Measurements from ENCODE around the gene TNRC6B. TPM values are rescaled to one million over a fixed set of nuclear protein-coding genes. Genes with fewer than 3 reads are reported as not detected.
A peak's percentile ranks its signal among the peaks of the same experiment; 100 is the strongest.

TNRC6B gene
- total and polyA plus RNA-seq, 2 experiments from 2014 or later: 46.9 to 87.8 TPM

DNA sequence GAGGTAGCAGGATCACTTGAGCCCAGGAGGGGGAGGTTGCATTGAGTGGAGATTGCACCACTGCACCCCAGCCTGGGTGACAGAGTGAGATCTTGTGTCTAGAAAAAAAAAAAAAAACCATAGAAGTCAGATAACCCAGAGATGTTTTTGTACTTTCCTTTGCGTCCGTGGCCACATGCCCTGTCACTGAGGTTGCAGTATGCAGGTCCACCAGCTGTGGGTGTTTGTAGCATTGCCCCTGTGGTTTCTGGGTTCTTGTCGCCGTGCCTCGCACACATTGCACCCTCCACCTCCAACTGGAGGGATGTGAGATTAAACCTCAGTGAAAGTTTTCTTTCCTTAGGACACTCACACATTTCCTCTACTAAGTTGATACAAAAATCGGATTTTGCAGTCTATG, 70.3 kb downstream of the TNRC6B start (continued):
- TF ChIP-seq, protein P1, sequence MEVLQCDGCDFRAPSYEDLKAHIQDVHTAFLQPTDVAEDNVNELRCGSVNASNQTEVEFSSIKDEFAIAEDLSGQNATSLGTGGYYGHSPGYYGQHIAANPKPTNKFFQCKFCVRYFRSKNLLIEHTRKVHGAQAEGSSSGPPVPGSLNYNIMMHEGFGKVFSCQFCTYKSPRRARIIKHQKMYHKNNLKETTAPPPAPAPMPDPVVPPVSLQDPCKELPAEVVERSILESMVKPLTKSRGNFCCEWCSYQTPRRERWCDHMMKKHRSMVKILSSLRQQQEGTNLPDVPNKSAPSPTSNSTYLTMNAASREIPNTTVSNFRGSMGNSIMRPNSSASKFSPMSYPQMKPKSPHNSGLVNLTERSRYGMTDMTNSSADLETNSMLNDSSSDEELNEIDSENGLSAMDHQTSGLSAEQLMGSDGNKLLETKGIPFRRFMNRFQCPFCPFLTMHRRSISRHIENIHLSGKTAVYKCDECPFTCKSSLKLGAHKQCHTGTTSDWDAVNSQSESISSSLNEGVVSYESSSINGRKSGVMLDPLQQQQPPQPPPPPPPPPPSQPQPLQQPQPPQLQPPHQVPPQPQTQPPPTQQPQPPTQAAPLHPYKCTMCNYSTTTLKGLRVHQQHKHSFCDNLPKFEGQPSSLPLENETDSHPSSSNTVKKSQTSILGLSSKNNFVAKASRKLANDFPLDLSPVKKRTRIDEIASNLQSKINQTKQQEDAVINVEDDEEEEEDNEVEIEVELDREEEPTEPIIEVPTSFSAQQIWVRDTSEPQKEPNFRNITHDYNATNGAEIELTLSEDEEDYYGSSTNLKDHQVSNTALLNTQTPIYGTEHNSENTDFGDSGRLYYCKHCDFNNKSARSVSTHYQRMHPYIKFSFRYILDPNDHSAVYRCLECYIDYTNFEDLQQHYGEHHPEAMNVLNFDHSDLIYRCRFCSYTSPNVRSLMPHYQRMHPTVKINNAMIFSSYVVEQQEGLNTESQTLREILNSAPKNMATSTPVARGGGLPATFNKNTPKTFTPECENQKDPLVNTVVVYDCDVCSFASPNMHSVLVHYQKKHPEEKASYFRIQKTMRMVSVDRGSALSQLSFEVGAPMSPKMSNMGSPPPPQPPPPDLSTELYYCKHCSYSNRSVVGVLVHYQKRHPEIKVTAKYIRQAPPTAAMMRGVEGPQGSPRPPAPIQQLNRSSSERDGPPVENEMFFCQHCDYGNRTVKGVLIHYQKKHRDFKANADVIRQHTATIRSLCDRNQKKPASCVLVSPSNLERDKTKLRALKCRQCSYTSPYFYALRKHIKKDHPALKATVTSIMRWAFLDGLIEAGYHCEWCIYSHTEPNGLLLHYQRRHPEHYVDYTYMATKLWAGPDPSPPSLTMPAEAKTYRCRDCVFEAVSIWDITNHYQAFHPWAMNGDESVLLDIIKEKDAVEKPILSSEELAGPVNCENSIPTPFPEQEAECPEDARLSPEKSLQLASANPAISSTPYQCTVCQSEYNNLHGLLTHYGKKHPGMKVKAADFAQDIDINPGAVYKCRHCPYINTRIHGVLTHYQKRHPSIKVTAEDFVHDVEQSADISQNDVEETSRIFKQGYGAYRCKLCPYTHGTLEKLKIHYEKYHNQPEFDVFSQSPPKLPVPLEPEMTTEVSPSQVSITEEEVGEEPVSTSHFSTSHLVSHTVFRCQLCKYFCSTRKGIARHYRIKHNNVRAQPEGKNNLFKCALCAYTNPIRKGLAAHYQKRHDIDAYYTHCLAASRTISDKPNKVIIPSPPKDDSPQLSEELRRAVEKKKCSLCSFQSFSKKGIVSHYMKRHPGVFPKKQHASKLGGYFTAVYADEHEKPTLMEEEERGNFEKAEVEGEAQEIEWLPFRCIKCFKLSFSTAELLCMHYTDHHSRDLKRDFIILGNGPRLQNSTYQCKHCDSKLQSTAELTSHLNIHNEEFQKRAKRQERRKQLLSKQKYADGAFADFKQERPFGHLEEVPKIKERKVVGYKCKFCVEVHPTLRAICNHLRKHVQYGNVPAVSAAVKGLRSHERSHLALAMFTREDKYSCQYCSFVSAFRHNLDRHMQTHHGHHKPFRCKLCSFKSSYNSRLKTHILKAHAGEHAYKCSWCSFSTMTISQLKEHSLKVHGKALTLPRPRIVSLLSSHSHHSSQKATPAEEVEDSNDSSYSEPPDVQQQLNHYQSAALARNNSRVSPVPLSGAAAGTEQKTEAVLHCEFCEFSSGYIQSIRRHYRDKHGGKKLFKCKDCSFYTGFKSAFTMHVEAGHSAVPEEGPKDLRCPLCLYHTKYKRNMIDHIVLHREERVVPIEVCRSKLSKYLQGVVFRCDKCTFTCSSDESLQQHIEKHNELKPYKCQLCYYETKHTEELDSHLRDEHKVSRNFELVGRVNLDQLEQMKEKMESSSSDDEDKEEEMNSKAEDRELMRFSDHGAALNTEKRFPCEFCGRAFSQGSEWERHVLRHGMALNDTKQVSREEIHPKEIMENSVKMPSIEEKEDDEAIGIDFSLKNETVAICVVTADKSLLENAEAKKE (CRISPR knock-in tag; IDR thresholded peaks at IDR 0.05): no peak

DNA sequence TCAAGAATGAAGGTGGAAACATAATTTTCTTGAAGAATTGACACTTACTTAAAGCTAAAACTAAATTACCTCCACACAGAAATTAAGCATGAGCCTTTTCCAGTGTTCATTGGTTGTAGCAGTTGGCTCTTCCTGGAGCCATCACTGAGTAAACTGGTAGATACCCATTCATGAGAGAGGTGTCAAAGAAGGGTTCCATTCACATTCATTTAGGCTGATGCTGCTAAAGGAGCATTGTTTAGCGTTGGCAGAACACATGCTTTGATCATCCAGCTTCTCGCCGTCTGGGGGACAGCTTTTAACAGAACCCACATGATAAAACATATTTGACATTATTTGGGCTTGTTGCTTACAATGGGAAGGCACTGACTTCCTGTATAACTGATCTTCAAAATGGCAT, 71.6 kb downstream of the TNRC6B start:
- Histone ChIP-seq H3K27me3 (ENCODE audit: insufficient read depth) (no peaks in the 10 kb centered on the region), H3K9me2 (ENCODE audit: insufficient read depth) (no peaks in the 10 kb centered on the region), H3K36me3 (ENCODE audit: insufficient read depth) (no peaks in the 10 kb centered on the region), H3K27ac (ENCODE audit: low read depth) (no peak overlapping the region), H3K4me1 (ENCODE audit: insufficient read depth) (peaks cover 35% of the 10 kb centered on the region), H2AFZ (no peak overlapping the region), H3K4me3 (no peak overlapping the region), H3F3A (replicated peaks; ENCODE audit: low read depth) (0 out of 2 replicates have a peak, but pooled peaks cover 5% of the 10 kb centered on the region), H4K20me1 (replicated peaks; ENCODE audit: insufficient read depth) (peaks cover 41% of the 10 kb centered on the region), H3K79me2 (replicated peaks; ENCODE audit: insufficient read depth) (peaks cover 99% of the 10 kb centered on the region), H3K4me2 (peak overlapping the region; percentile 11; the same call in 1 of the 2 replicates)
- Mint-ChIP-seq H3K4me3 (no peak overlapping the region), H3K27ac (no peak overlapping the region; the same call in 1 of the 2 replicates), H3K27me3 (ENCODE audit: insufficient read depth, low read depth, poor library complexity) (peaks cover 3% of the 10 kb centered on the region), H3K9me3 (no peaks in the 10 kb centered on the region), H3K4me1 (peaks cover 42% of the 10 kb centered on the region), H3K36me3 (ENCODE audit: low read depth) (peaks cover 36% of the 10 kb centered on the region)
- ATAC-seq (peak; percentile 62), DNase-seq (ENCODE audit: low spot score) (peak; percentile 26)
- TF ChIP-seq, protein P2, sequence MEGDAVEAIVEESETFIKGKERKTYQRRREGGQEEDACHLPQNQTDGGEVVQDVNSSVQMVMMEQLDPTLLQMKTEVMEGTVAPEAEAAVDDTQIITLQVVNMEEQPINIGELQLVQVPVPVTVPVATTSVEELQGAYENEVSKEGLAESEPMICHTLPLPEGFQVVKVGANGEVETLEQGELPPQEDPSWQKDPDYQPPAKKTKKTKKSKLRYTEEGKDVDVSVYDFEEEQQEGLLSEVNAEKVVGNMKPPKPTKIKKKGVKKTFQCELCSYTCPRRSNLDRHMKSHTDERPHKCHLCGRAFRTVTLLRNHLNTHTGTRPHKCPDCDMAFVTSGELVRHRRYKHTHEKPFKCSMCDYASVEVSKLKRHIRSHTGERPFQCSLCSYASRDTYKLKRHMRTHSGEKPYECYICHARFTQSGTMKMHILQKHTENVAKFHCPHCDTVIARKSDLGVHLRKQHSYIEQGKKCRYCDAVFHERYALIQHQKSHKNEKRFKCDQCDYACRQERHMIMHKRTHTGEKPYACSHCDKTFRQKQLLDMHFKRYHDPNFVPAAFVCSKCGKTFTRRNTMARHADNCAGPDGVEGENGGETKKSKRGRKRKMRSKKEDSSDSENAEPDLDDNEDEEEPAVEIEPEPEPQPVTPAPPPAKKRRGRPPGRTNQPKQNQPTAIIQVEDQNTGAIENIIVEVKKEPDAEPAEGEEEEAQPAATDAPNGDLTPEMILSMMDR (conservative IDR thresholded peaks at IDR 0.05; ENCODE audit: low read depth in 2 of 2): no peak
- no peak for TF ChIP-seq ZNF331 (CRISPR knock-in tag; IDR thresholded peaks at IDR 0.05; ENCODE audit: low read depth)
- no peak for TF ChIP-seq JUNB (IDR thresholded peaks at IDR 0.05; ENCODE audit: unreplicated experiment)
- TF ChIP-seq, protein P3, sequence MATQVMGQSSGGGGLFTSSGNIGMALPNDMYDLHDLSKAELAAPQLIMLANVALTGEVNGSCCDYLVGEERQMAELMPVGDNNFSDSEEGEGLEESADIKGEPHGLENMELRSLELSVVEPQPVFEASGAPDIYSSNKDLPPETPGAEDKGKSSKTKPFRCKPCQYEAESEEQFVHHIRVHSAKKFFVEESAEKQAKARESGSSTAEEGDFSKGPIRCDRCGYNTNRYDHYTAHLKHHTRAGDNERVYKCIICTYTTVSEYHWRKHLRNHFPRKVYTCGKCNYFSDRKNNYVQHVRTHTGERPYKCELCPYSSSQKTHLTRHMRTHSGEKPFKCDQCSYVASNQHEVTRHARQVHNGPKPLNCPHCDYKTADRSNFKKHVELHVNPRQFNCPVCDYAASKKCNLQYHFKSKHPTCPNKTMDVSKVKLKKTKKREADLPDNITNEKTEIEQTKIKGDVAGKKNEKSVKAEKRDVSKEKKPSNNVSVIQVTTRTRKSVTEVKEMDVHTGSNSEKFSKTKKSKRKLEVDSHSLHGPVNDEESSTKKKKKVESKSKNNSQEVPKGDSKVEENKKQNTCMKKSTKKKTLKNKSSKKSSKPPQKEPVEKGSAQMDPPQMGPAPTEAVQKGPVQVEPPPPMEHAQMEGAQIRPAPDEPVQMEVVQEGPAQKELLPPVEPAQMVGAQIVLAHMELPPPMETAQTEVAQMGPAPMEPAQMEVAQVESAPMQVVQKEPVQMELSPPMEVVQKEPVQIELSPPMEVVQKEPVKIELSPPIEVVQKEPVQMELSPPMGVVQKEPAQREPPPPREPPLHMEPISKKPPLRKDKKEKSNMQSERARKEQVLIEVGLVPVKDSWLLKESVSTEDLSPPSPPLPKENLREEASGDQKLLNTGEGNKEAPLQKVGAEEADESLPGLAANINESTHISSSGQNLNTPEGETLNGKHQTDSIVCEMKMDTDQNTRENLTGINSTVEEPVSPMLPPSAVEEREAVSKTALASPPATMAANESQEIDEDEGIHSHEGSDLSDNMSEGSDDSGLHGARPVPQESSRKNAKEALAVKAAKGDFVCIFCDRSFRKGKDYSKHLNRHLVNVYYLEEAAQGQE (IDR thresholded peaks at IDR 0.05; ENCODE audit: unreplicated experiment): no peak
- no peak for TF ChIP-seq EZH2 (IDR thresholded peaks at IDR 0.05; ENCODE audit: low read depth, unreplicated experiment)
- TF ChIP-seq NANOG (IDR thresholded peaks at IDR 0.05; ENCODE audit: borderline replicate concordance): no peak
- no peak for TF ChIP-seq POLR2AphosphoS5 (IDR thresholded peaks at IDR 0.05; ENCODE audit: low read depth)

All from GM23338 (cell line).